B cell (primary cell): ENCODE data around the gene S100A10. TPM values are rescaled to one million over a fixed set of nuclear protein-coding genes. Genes with fewer than 3 reads are reported as not detected.

Source experiments
- ATAC-seq: fragments of 200-7000 bp; cut with Tn5 transposase; one replicate; pipeline ENCODE4 v1.10.0; 2021; ENCODE audit warnings: low read depth, mild to moderate bottlenecking, moderate number of reproducible peaks, moderate library complexity
- CTCF ChIA-PET: fragments of 350-600 bp; sonication (Branson Sonifier 250); formaldehyde crosslinking; loops from one replicate; lab custom pipeline; 2021; ENCODE audit warnings: antibody characterized with exemption, inconsistent platforms; lab: Charles Lee
- POLR2A ChIA-PET: fragments of 350-600 bp; sonication (Branson Sonifier 250); formaldehyde crosslinking; loops from one replicate; lab custom pipeline; 2021; ENCODE audit warnings: antibody characterized with exemption; lab: Charles Lee
- DNase-seq: peaks from one replicate; pipeline ENCODE4 v3.0.0; 2013
- H2AFZ ChIP-seq: 2 replicates; pipeline ENCODE4 v1.6.1; 2012; ENCODE audit warnings: mild to moderate bottlenecking, low read depth, low read length; ENCODE audit not compliant: insufficient read depth, poor library complexity, severe bottlenecking
- H3K27ac ChIP-seq, 2 donors: 1 replicate in 1 of 2; 2 replicates in 1 of 2; pipeline ENCODE4 v1.5.1; 2012 to 2013; ENCODE audit warnings: low read length in 2 of 2, mild to moderate bottlenecking in 2 of 2, moderate library complexity in 1 of 2
- H3K27me3 ChIP-seq, 4 experiments: fragments of 200-600 bp in 1 of 4; sonication (generic) in 1 of 4; replicated peaks in 1 of 4; 1 replicate in 2 of 4; 2 replicates in 2 of 4; pipeline versions ENCODE4 v1.6.1 to v1.7.0; 2013 to 2016; ENCODE audit warnings: low read length in 3 of 4, mild to moderate bottlenecking in 2 of 4, mixed read lengths in 1 of 4, moderate library complexity in 1 of 4; ENCODE audit not compliant: insufficient read depth in 4 of 4, control insufficient read depth in 3 of 4; ENCODE audit errors: control extremely low read depth in 1 of 4
- H3K36me3 ChIP-seq, 2 experiments: replicated peaks in 1 of 2; 1 replicate in 1 of 2; 2 replicates in 1 of 2; pipeline versions ENCODE4 v1.6.1 to v1.7.1; 2013; ENCODE audit warnings: low read length in 1 of 2; ENCODE audit not compliant: insufficient read depth in 2 of 2, control insufficient read depth in 1 of 2; ENCODE audit errors: control extremely low read depth in 1 of 2, extremely low read depth in 1 of 2
- H3K4me1 ChIP-seq, 2 donors: fragments of 200-600 bp in 1 of 2; sonication (generic) in 1 of 2; 1 replicate in 1 of 2; 2 replicates in 1 of 2; pipeline versions ENCODE4 v1.5.1 to v1.6.1; 2013 to 2017; ENCODE audit warnings: low read length in 2 of 2; ENCODE audit not compliant: control insufficient read depth in 2 of 2, insufficient read depth in 2 of 2
- H3K4me2 ChIP-seq: replicated peaks from 2 replicates; pipeline ENCODE3; 2012; ENCODE audit warnings: mild to moderate bottlenecking, low read depth, low read length; ENCODE audit not compliant: poor library complexity, severe bottlenecking
- H3K4me3 ChIP-seq, 5 experiments: fragments of 200-600 bp in 1 of 5; sonication (generic) in 1 of 5; 1 replicate in 3 of 5; 2 replicates in 2 of 5; pipeline versions ENCODE4 v1.5.1 to v1.7.0; 2011 to 2016; ENCODE audit warnings: low read length in 4 of 5, mild to moderate bottlenecking in 4 of 5, low read depth in 2 of 5, control low read depth in 1 of 5, moderate library complexity in 1 of 5; ENCODE audit not compliant: insufficient read depth in 1 of 5; ENCODE audit errors: control extremely low read depth in 1 of 5, extremely low read depth in 1 of 5
- H3K79me2 ChIP-seq: fragments of 200-600 bp; sonication (generic); one replicate; pipeline ENCODE4 v1.6.0; 2016; ENCODE audit warnings: low read length; ENCODE audit not compliant: control insufficient read depth, insufficient read depth
- H3K9ac ChIP-seq: fragments of 200-600 bp; sonication (generic); 2 replicates; pipeline ENCODE4 v1.6.1; 2017; ENCODE audit warnings: mild to moderate bottlenecking, low read length, moderate library complexity
- H3K9me3 ChIP-seq, 3 donors: one replicate each; pipeline versions ENCODE4 v1.6.1 to v1.7.1; 2013; ENCODE audit warnings: low read length in 2 of 3; ENCODE audit not compliant: control insufficient read depth in 2 of 3, insufficient read depth in 1 of 3; ENCODE audit errors: control extremely low read depth in 1 of 3
- H4K20me1 ChIP-seq: 2 replicates; pipeline ENCODE4 v1.6.0; 2012; ENCODE audit warnings: mild to moderate bottlenecking, low read length; ENCODE audit not compliant: insufficient read depth, control insufficient read depth, poor library complexity, severe bottlenecking
- H3K27ac Mint-ChIP-seq: one replicate; pipeline ENCODE4 v1.8.0; 2021; ENCODE audit warnings: mixed read lengths
- H3K27me3 Mint-ChIP-seq: one replicate; pipeline ENCODE4 v1.8.0; 2021; ENCODE audit warnings: mixed read lengths
- H3K4me1 Mint-ChIP-seq: one replicate; pipeline ENCODE4 v1.8.0; 2021; ENCODE audit warnings: mixed read lengths
- H3K4me3 Mint-ChIP-seq: one replicate; pipeline ENCODE4 v1.8.0; 2021; ENCODE audit warnings: mixed read lengths
- H3K9me3 Mint-ChIP-seq: one replicate; pipeline ENCODE4 v1.8.0; 2022; ENCODE audit warnings: mixed read lengths; ENCODE audit not compliant: insufficient read depth
- CTCF ChIP-seq: fragments of 200-600 bp; IDR thresholded peaks from one replicate; pipeline ENCODE4 v1.8.0; 2022; ENCODE audit warnings: antibody characterized with exemption, mild to moderate bottlenecking
- EZH2 ChIP-seq: IDR thresholded peaks from 2 replicates; pipeline ENCODE4 v1.6.1; 2012; ENCODE audit warnings: borderline replicate concordance, low read depth, mild to moderate bottlenecking, moderate library complexity, low read length; ENCODE audit not compliant: insufficient read depth, poor library complexity, severe bottlenecking
- WGBS: methylation state at CpG from one replicate; pipeline ENCODE4 v1.1.5; 2013; ENCODE audit warnings: missing lambda C conversion rate; ENCODE audit not compliant: insufficient coverage; 5-methylcytosine and 5-hydroxymethylcytosine counted together
- intact Hi-C: fragments of 100-400 bp; cut with micrococcal nuclease; formaldehyde crosslinking; loops from one replicate; pipeline ENCODE4 v1.10.0; 2022
- polyA plus RNA-seq: library from polyadenylated mRNA; depleted of rRNA; stranded (reverse); fragments of >200 nt; gene quantifications from 2 replicates; pipeline ENCODE4 v1.2.3, GENCODE V29; 2012
- total RNA-seq, 2 donors: library from RNA; stranded (reverse); fragments of 120-200 nt in 1 of 2; gene quantifications; 1 replicate in 1 of 2; 2 replicates in 1 of 2; pipeline versions ENCODE4 v1.2.3 to v1.2.4, GENCODE V29; 2013 to 2022

The S100A10 gene
- total and polyA plus RNA-seq, 2 donors (not counting 1 experiment from before 2014, with no cell fraction given), result 38.0 to 47.1 TPM

DNA sequence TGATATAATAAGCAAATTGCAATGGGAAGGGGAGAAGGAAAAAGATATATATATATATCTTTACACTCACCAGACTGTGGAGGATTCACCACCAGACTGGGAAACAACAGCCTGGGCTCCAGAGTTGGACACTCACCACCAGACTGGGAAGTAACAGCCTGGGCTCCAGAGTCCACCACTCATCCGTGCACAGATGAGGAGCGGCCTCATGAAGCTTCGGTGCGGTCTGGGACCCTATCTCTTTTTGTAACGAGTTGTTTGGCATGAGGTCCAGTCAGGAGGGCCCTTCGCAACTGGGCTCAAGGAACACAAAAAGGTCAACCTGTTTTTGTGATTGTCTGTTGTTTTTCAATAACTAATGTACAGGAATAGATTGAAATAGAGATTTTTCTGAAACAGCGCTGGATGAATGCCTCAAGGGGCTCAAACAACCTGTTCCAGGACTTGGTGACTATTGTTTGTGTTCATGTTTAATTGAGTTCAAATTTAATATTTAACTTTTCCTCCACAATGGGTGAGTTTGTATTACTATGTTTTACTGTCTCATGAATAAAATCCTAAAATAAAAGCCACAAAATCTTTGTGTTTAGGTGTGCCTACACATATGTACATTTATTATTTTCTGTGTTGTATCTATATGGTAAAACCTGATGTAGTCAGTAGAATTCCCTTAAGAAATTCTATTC is 40.1 kb downstream of the S100A10 start:
- Histone ChIP-seq H3K79me2 (no peaks in the 10 kb centered on the region), H3K4me1 (no peaks in the 10 kb centered on the region), H3K4me2 (no peak overlapping the region), H3K27me3 (peaks cover 0 to 2% (median 0%) of the 10 kb centered on the region in 4 experiments), H3K36me3 (no peaks in the 10 kb centered on the region), H2AFZ (no peak overlapping the region), H3K4me3 (no peak overlapping the region), H4K20me1 (no peaks in the 10 kb centered on the region), H3K9me3 (peaks cover 0 to 3% (median 0%) of the 10 kb centered on the region in 3 donors), H3K27ac (no peak overlapping the region), H3K9ac (no peak overlapping the region)
- DNase-seq (no peak), ATAC-seq (no peak)
- intact Hi-C loops, result no loop called here
- 100% methylated on average over 6 of the region's 7 CpGs for whole genome bisulfite sequencing
- TF ChIP-seq EZH2, result no peak
- no peak for TF ChIP-seq CTCF
- Mint-ChIP-seq H3K27me3 (no peaks in the 10 kb centered on the region), H3K9me3 (no peaks in the 10 kb centered on the region), H3K4me1 (no peaks in the 10 kb centered on the region), H3K4me3 (no peak overlapping the region), H3K27ac (no peak overlapping the region)
- CTCF ChIA-PET, result interaction anchor here (1.0 to 1.2 kb wide), 2 partner anchors 46 to 49 kb away, joined by 3 read pairs; no protein-coding TSS in a partner anchor
- POLR2A ChIA-PET, result no interaction called here

- H3K36me3 ChIP-seq, result no peaks in the 10 kb centered on the region
- WGBS, result no CpG with 5 or more reads among the region's 1 CpG
- H3K79me2 ChIP-seq, result no peaks in the 10 kb centered on the region
- Mint-ChIP-seq H3K27ac (no peak overlapping the region), H3K4me1 (no peaks in the 10 kb centered on the region), H3K9me3 (no peaks in the 10 kb centered on the region), H3K4me3 (no peak overlapping the region), H3K27me3 (no peaks in the 10 kb centered on the region)
- H3K27me3 ChIP-seq, result peaks cover 0 to 2% (median 0%) of the 10 kb centered on the region in 4 experiments
- TF ChIP-seq EZH2, result no peak
- TF ChIP-seq CTCF, result no peak
- no peak overlapping the region for H2AFZ ChIP-seq
- POLR2A ChIA-PET, result no interaction called here
- no peak overlapping the region for H3K4me2 ChIP-seq
- H3K4me3 ChIP-seq, result no peak overlapping the region
- H4K20me1 ChIP-seq, result no peaks in the 10 kb centered on the region
- CTCF ChIA-PET, result interaction anchor here (0.8 to 1.6 kb wide), 5 partner anchors 15 to 65 kb away, joined by 3 to 5 read pairs (median 3); no protein-coding TSS in a partner anchor
- no peak overlapping the region for H3K9ac ChIP-seq
- H3K4me1 ChIP-seq, result no peaks in the 10 kb centered on the region
- ATAC-seq (no peak), DNase-seq (no peak)
- intact Hi-C loops, result no loop called here
- H3K9me3 ChIP-seq, result peaks cover 0 to 3% (median 0%) of the 10 kb centered on the region in 3 donors
- H3K27ac ChIP-seq, result no peak overlapping the region
Observed at GRCh38 chr1:151952811-151953210, 40.8 kb downstream of the S100A10 start.
